ENCODE data around the gene AP1S3.

Gene AP1S3

GRCh38 chr2:223852281-223852795 is 15.0 kb upstream of the AP1S3 start:
- Histone ChIP-seq H3K9me3 (no peaks in the 10 kb centered on the region), H3K4me1 (ENCODE audit: control insufficient read depth in 1 of 2, insufficient read depth in 1 of 2, low read depth in 1 of 2, low read length in 1 of 2) (peaks cover 10 to 11% of the 10 kb centered on the region in 2 experiments), H3K4me3 (ENCODE audit: low read depth in 1 of 2, low read length in 1 of 2) (no peak overlapping the region), H3K27me3 (no peaks in the 10 kb centered on the region), H3K36me3 (peaks cover 25% of the 10 kb centered on the region), H3K27ac (no peak overlapping the region)
- TF ChIP-seq CTCF (IDR thresholded peaks at IDR 0.05), result no peak

GRCh38 chr2:223847410-223847809 is 10.0 kb upstream of the AP1S3 start:
- Histone ChIP-seq H3K9me3 (no peaks in the 10 kb centered on the region), H3K27ac (no peak overlapping the region), H3K27me3 (no peaks in the 10 kb centered on the region), H3K36me3 (peaks cover 5% of the 10 kb centered on the region), H3K4me3 (ENCODE audit: low read depth in 1 of 2, low read length in 1 of 2) (no peak overlapping the region), H3K4me1 (ENCODE audit: control insufficient read depth in 1 of 2, insufficient read depth in 1 of 2, low read depth in 1 of 2, low read length in 1 of 2) (no peaks in the 10 kb centered on the region)
- TF ChIP-seq CTCF (IDR thresholded peaks at IDR 0.05), result no peak

GRCh38 chr2:223846515-223846914 is 9.1 kb upstream of the AP1S3 start:
- no peak for TF ChIP-seq CTCF (IDR thresholded peaks at IDR 0.05)
- no peak overlapping the region for H3K4me3 ChIP-seq (ENCODE audit: low read depth in 1 of 2, low read length in 1 of 2)
- no peaks in the 10 kb centered on the region for H3K27me3 ChIP-seq
- no peaks in the 10 kb centered on the region for H3K4me1 ChIP-seq (ENCODE audit: control insufficient read depth in 1 of 2, insufficient read depth in 1 of 2, low read depth in 1 of 2, low read length in 1 of 2)
- H3K27ac ChIP-seq, result no peak overlapping the region
- no peaks in the 10 kb centered on the region for H3K9me3 ChIP-seq
- peaks cover 3% of the 10 kb centered on the region for H3K36me3 ChIP-seq

GRCh38 chr2:223841436-223842190 is 4.2 kb upstream of the AP1S3 start:
- no peaks in the 10 kb centered on the region for H3K9me3 ChIP-seq
- TF ChIP-seq CTCF (IDR thresholded peaks at IDR 0.05), result no peak
- H3K36me3 ChIP-seq, result no peaks in the 10 kb centered on the region
- peaks cover 2 to 4% of the 10 kb centered on the region in 2 experiments for H3K4me1 ChIP-seq (ENCODE audit: control insufficient read depth in 1 of 2, insufficient read depth in 1 of 2, low read depth in 1 of 2, low read length in 1 of 2)
- no peak overlapping the region for H3K27ac ChIP-seq
- no peak overlapping the region for H3K4me3 ChIP-seq (ENCODE audit: low read depth in 1 of 2, low read length in 1 of 2)
- H3K27me3 ChIP-seq, result no peaks in the 10 kb centered on the region

GRCh38 chr2:223835701-223836532 is 1.5 kb downstream of the AP1S3 start:
- H3K27ac ChIP-seq, result no peak overlapping the region
- no peak for TF ChIP-seq CTCF (IDR thresholded peaks at IDR 0.05)
- no peaks in the 10 kb centered on the region for H3K36me3 ChIP-seq
- peak overlapping the region in 1 of 2 experiments; percentile 71 for H3K4me3 ChIP-seq (ENCODE audit: low read depth in 1 of 2, low read length in 1 of 2)
- peaks cover 14 to 16% of the 10 kb centered on the region in 2 experiments for H3K4me1 ChIP-seq (ENCODE audit: control insufficient read depth in 1 of 2, insufficient read depth in 1 of 2, low read depth in 1 of 2, low read length in 1 of 2)
- H3K9me3 ChIP-seq, result no peaks in the 10 kb centered on the region
- H3K27me3 ChIP-seq, result no peaks in the 10 kb centered on the region

Measured in neutrophil (primary cell).